Muscle of arm (tissue), 14 donors: ENCODE data around the gene ZNF296. TPM values are rescaled to one million over a fixed set of nuclear protein-coding genes. Genes with fewer than 3 reads are reported as not detected.
"Not testable (repeated sequence)": the region's sequence is repeated elsewhere in the genome, so short reads cannot be mapped to it uniquely, and the experiment has no call there.

Experiments used
- DNase-seq: peaks from one replicate; pipeline ENCODE4 v3.0.0-alpha.2; 2013
- long read RNA-seq, 11 donors: transcript quantifications; one replicate each; lab custom pipeline, GENCODE V29; 2026
- polyA plus RNA-seq, 12 donors: library from polyadenylated mRNA; unstranded; fragments of 120-200 nt; gene quantifications; one replicate each; pipeline ENCODE4 v1.2.1, GENCODE V29; 2013; ENCODE audit not compliant: insufficient read length in 12 of 12

ZNF296 gene
- 1 to 10 TPM in 3 of 12 donors, under 1 TPM in 7, not detected in 2; 0.25 to 2.2 (median 0.54) TPM for polyA plus RNA-seq
- long read RNA-seq, donor 1 = 0 reads
- long read RNA-seq, donor 2 = 0 reads
- long read RNA-seq, donor 3 = 0 reads
- long read RNA-seq, donor 4 = 0 reads
- long read RNA-seq, donor 5 = 0 reads
- long read RNA-seq, donor 6 = 0 reads
- long read RNA-seq, donor 7 = 0 reads
- long read RNA-seq, donor 8, partial matches to known transcripts = 0 of 1 reads
- long read RNA-seq, donor 8, other reads (novel, unspliced or antisense) = 0 of 1 reads
- long read RNA-seq, donor 9 = 0 reads
- long read RNA-seq, donor 10 = 0 reads
- long read RNA-seq, donor 11 = 0 reads

GRCh38 chr19:45076029-45076850 lies at the start of gene ZNF296:
Gene ZNF296, minus strand, starts transcription at chr19:45076478. Its CDS starts 105 bp downstream, at chr19:45076373.
- DNase-seq = no peak

GRCh38 chr19:45125360-45125759 lies 49.1 kb upstream of the ZNF296 start:
- no peak for DNase-seq

- DNase-seq = no peak
Measured at GRCh38 chr19:45124021-45124420, 47.7 kb upstream of the ZNF296 start.

- no peak for DNase-seq
Measured at GRCh38 chr19:45123440-45123850, 47.2 kb upstream of the ZNF296 start.

GRCh38 chr19:45122832-45123231 lies 46.6 kb upstream of the ZNF296 start:
- DNase-seq = no peak

- DNase-seq = no peak
Measured at GRCh38 chr19:45121827-45122345, 45.6 kb upstream of the ZNF296 start.

- no peak for DNase-seq
Measured at GRCh38 chr19:45119582-45119981, 43.3 kb upstream of the ZNF296 start.

- not testable (repeated sequence) for DNase-seq
Measured at GRCh38 chr19:45118591-45119355, 42.5 kb upstream of the ZNF296 start.

GRCh38 chr19:45118106-45118505 lies 41.8 kb upstream of the ZNF296 start:
- DNase-seq = no peak

- DNase-seq = no peak
Measured at GRCh38 chr19:45117671-45118070, 41.4 kb upstream of the ZNF296 start.

- no peak for DNase-seq
Measured at GRCh38 chr19:45117167-45117594, 40.9 kb upstream of the ZNF296 start.

- no peak for DNase-seq
Measured at GRCh38 chr19:45115809-45116615, 39.7 kb upstream of the ZNF296 start.

- no peak for DNase-seq
Measured at GRCh38 chr19:45114116-45114515, 37.8 kb upstream of the ZNF296 start.

GRCh38 chr19:45113628-45114027 lies 37.4 kb upstream of the ZNF296 start:
- DNase-seq = no peak

GRCh38 chr19:45112111-45112827 lies 36.0 kb upstream of the ZNF296 start:
- DNase-seq = no peak

GRCh38 chr19:45110851-45111266 lies 34.6 kb upstream of the ZNF296 start:
- no peak for DNase-seq

- DNase-seq = no peak
Measured at GRCh38 chr19:45107621-45108150, 31.4 kb upstream of the ZNF296 start.

- not testable (repeated sequence) for DNase-seq
Measured at GRCh38 chr19:45106363-45106762, 30.1 kb upstream of the ZNF296 start.

GRCh38 chr19:45104658-45105349 lies 28.5 kb upstream of the ZNF296 start:
- no peak for DNase-seq
